Fibroblast of skin of scalp (primary cell): ENCODE results near the gene GJD2.

Experiments used
- DNase-seq: peaks from one replicate; pipeline ENCODE4 v3.0.0-alpha.2; 2013

Gene GJD2

GRCh38 chr15:34722439-34722836 lies 32.4 kb downstream of the GJD2 start:
- DNase-seq = peak; percentile 45

DNA sequence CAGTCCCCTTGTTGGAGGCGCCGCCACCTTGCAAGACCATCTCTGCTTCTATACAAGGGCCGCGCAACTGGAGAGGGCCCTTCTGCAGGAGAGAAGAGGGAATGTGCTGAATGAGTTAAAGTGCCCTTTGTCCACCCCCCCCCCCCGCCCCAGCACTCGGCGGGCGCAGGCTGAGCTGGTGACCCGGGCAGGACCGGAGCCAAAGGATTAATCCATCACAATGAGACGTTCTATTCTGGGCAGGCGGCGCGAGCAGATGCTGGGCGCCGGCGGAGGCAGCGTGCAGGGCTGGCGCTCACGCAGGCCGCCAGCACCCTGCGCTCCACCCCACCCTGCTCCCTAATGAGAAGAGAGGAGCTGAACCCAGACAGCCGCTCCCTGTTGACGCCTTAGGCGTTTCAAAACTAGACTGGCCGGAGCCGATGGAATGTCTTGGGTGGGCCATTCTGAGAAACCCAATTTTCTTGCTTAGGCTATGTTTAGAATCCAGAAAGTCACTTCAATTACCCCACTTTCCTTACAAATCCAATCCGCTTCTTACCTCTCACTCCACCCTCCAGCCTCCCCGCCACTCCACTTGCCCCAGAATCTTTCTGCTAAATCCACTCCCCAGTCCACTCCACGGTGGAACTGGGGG lies 32.9 kb downstream of the GJD2 start:
- DNase-seq = peak; percentile 74

DNA sequence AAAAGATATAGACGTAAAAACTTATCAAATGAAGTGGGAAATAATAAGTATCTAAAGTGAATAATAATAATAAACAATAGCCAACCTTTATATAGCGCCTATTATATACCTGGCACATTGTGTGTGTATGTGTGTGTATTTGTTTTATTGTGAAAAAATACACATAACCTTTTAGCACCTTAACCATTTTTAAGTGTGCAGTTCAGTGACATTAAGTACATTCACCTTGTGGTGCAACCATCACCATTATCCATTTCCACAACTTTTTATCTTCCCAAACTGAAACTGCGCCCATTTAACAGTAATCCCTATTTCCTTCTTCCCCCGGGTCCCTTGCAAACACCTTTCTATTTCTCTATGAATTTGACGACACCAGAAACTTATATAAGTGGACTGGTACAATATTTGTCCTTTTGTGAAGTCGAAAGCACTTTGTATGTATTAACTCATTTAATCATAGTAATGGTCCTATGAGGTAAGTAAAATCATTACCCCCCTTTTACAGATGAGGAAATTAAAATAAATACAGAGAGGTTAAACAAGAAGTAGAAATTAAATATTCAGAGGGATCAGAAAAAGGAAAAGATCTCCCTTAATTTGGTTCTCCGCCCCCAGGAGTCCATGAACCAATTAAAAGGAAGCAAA lies 33.5 kb downstream of the GJD2 start:
- DNase-seq = no peak

GRCh38 chr15:34719695-34720094 lies 35.1 kb downstream of the GJD2 start:
- no peak for DNase-seq

DNA sequence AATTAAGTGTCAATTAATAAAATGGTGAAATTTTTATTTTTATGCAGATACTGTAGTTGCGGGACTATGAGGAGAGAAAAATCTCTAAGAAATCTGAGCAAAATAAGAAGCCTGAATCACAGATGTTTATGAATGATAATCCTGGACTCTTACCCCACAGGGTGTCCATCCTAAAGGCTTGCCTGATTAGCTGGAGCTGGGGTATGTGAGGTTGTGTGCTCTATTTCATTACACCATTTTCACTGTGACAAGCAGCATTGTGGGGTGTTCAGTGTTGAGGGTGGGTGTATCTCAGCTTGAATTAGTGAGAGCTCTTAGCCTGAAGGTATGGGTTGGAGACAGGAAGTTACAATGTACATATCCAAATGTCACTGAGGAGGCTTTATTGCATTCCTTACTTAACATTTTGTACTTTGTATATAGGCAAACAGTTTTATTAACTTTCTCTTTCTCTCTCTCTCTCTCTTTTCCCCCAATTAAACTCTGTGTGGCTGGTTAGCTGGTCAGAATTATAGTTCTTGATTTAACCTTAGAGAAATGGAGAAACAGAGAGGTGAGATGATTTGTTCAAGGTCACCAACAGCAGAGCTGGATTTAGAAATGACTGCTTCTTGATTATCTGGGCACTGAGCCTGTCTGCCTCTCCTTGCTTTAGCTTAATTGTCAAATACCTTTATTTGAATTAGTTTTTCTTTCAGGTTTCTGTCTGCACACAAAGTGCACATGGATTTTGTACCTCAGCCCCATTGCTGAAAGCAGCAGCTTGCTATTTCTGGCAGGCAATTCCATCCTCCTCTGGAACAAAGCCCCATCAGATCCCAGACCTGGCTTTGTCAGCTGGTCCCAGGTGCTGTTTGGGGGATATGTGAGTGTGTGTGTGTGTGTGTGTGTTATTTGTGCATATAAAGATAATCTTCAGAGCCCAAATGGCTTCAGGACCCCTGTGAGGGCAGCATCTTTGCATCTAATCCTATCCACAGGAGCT lies 35.8 kb downstream of the GJD2 start:
- DNase-seq = no peak

DNA sequence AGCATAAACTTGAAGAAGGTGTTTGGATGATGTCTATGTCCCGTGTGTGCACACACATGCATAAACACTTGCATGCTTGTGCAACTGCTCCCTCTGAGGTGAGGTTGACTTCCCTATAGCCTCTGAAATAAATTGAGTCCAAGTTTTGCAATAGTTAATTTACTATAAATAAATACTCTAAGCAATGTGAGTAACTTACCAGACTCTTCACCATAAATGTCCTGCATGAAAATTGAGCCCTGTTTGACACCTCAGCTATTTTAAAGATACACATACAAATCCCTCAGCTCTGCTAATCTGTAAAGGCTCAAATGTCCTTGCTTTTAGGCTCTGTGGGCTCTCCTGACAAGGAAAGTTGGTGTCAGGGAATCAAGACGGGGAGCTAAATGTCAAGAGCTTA lies 37.1 kb downstream of the GJD2 start:
- no peak for DNase-seq

- no peak for DNase-seq
Measured at GRCh38 chr15:34716111-34716510, 38.7 kb downstream of the GJD2 start.

- DNase-seq = no peak
Measured at GRCh38 chr15:34714476-34715121, 40.2 kb downstream of the GJD2 start.

DNA sequence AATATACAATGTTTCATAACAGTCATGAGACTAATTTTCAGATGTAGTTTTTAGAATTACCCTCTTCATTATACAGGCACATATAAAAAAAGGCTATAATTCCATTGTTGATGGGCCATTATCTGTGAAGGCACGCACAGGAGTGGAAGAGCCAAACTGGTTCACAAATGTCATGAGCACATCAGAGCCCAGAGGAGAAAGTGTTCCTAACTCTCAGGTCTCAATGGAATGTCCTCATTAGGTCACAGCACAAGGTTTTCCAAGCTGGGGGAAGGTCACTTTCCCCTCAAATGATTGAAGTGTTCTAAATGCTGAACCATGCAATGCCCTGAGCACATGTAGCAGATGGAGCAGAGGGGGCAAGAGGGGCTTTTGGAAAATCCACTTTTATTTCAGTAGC lies 41.2 kb downstream of the GJD2 start:
- no peak for DNase-seq

GRCh38 chr15:34709866-34710265 lies 44.9 kb downstream of the GJD2 start:
- peak; percentile 39 for DNase-seq

DNA sequence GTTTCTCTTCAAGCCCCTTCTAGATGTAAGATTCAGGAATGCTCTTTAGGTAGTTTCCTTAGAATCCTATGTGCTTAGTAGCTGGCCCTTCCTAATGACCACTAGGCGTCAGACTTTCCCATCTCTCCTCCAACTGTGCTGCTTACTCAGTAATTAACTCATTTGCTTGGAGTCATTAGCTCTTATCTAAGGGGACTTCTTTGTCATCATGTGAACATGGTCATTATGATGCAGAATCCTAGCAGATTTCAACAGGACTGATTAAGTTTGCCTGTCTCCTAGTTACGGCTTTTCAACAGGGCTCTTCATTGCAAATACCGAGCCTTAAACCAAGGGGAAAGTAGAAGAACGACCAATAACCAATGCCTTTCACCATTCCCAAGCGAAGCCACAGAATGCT lies 46.4 kb downstream of the GJD2 start:
- DNase-seq = peak; percentile 49

DNA sequence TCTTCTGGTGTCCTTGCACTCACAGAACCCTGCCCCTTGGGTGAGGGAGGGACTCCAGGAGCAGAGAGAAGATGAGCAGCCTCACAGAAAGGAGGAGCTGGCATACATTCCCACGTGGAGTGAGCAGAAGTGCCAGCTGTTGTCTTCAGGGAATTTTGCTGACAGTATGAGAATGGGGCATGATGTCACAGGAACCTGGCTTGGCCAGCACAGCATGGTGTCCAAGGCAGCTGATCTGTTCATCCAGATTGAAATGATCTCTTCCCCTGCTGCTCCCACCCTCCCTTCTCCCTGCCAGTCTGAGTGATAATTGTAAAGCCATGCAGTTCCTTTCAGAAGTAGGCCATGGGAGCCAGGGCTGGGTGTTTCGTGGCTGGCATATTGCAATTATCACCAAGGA lies 53.3 kb downstream of the GJD2 start:
- no peak for DNase-seq
